ENCODE results near the gene HYOU1. TPM values are rescaled to one million over a fixed set of nuclear protein-coding genes. Genes with fewer than 3 reads are reported as not detected.
A peak's percentile ranks its signal among the peaks of the same experiment; 100 is the strongest.

HYOU1 gene
- polyA plus RNA-seq, 1 donor (not counting 4 experiments of a cell fraction or from before 2014, with no cell fraction given): 119 TPM

DNA sequence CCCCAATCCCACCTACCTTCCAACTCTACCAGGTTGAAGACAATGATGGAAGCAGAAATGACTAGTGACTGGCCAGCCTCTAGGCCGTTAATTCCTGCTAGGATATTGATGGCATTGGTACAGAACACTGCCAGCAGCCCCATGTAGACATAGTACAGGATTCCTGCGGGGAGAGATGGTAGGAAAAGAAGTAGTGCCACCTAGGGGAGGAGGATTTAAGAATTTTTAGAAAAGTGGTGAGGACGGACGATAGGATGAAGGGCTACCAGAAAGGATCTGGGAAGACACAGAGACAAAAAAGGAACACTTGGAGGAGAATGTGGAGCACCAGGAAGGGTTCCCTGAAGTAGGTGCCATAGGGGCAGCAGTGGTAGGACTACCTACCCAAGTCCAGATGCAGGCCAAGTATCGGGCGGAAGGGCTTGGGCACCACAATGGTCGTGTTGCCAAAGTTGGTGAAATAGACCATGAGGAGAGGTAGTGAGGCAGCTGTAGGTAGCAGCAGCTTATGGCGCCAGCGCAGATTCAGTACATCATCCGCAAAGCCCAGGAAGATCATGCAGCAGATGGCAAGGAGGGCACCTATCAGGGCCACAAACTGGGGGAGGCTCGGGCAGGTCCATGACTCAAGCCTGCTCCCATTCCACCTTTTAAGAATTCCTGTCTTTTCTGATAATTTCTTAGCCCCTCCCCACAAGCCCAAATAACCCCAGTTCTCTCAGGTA lies 43.4 kb upstream of the HYOU1 start:
- H3K4me1 ChIP-seq (ENCODE audit: control insufficient read depth, extremely low read depth, insufficient read depth, low read length): peaks cover 26% of the 10 kb centered on the region
- H3K9ac ChIP-seq (ENCODE audit: control insufficient read depth, extremely low read depth, insufficient read depth, low read length): peak overlapping the region; percentile 91
- peaks cover 20% of the 10 kb centered on the region for H3K79me2 ChIP-seq (ENCODE audit: control insufficient read depth, insufficient read depth, low read length)
- peak; percentile 36 for FAIRE-seq
- H3K4me3 ChIP-seq (ENCODE audit: control insufficient read depth in 2 of 3, extremely low read depth in 1 of 3, insufficient read depth in 2 of 3, low read depth in 1 of 3, low read length in 3 of 3): peak overlapping the region; percentile 82 to 86 (median 86)
- TF ChIP-seq EZH2 (IDR thresholded peaks at IDR 0.05; ENCODE audit: low read length): no peak
- TF ChIP-seq, protein P1, sequence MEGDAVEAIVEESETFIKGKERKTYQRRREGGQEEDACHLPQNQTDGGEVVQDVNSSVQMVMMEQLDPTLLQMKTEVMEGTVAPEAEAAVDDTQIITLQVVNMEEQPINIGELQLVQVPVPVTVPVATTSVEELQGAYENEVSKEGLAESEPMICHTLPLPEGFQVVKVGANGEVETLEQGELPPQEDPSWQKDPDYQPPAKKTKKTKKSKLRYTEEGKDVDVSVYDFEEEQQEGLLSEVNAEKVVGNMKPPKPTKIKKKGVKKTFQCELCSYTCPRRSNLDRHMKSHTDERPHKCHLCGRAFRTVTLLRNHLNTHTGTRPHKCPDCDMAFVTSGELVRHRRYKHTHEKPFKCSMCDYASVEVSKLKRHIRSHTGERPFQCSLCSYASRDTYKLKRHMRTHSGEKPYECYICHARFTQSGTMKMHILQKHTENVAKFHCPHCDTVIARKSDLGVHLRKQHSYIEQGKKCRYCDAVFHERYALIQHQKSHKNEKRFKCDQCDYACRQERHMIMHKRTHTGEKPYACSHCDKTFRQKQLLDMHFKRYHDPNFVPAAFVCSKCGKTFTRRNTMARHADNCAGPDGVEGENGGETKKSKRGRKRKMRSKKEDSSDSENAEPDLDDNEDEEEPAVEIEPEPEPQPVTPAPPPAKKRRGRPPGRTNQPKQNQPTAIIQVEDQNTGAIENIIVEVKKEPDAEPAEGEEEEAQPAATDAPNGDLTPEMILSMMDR (optimal IDR thresholded peaks at IDR 0.05 in 1 of 3, IDR thresholded peaks at IDR 0.05 in 1 of 3, conservative IDR thresholded peaks at IDR 0.05 in 1 of 3; ENCODE audit: extremely low read depth in 1 of 3, insufficient read depth in 2 of 3, low read length in 3 of 3): peak; percentile 44 to 61 (median 55)
- H4K20me1 ChIP-seq (ENCODE audit: control insufficient read depth, extremely low read depth, insufficient read depth, low read length): no peaks in the 10 kb centered on the region
- H3K4me2 ChIP-seq (ENCODE audit: control insufficient read depth, extremely low read depth, insufficient read depth, low read depth, low read length): peak overlapping the region; percentile 97
- H3K27me3 ChIP-seq (ENCODE audit: control insufficient read depth, extremely low read depth, insufficient read depth, low read length): no peaks in the 10 kb centered on the region
- peak overlapping the region; percentile 99 for H3K27ac ChIP-seq (ENCODE audit: control insufficient read depth, insufficient read depth, low read length)
- H2AFZ ChIP-seq (ENCODE audit: control insufficient read depth, low read length): peak overlapping the region; percentile 67
- H3K9me3 ChIP-seq (ENCODE audit: control insufficient read depth, low read depth, low read length): no peaks in the 10 kb centered on the region
- H3K36me3 ChIP-seq (ENCODE audit: control insufficient read depth in 2 of 2, extremely low read depth in 1 of 2, insufficient read depth in 2 of 2, low read length in 2 of 2): peaks cover 12 to 22% of the 10 kb centered on the region in 2 experiments
- dilution Hi-C loops (cut with MboI; ENCODE audit: extremely low pct_ligation_motif_present, low sequenced_read_pairs): no loop called here
- no peaks in the 10 kb centered on the region for H3K9me1 ChIP-seq (ENCODE audit: control insufficient read depth, extremely low read depth, insufficient read depth, low read length)
- no peak for DNase-seq (ENCODE audit: low read depth, low spot score)

DNA sequence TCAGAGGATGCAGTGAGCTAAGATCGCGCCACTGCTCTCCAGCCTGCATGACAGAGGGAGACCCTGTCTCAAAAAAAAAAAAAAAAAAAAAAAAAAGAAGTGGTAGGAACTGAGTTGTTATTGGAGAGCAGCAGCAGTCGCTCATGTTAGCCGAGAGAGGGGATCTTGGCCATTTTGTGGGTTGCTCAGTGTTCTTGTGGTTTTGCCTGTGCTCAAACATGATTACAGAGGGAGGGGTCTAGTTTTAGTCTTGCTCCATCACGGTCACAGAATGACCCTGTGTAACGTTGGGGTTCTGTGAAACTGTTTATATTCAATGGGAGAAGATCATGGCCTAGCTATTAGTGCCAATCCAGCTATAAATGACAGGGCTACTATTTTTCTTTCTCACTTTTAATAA lies 42.7 kb upstream of the HYOU1 start:
- Histone ChIP-seq H3K27ac (ENCODE audit: control insufficient read depth, insufficient read depth, low read length) (no peak overlapping the region), H3K36me3 (ENCODE audit: control insufficient read depth in 2 of 2, extremely low read depth in 1 of 2, insufficient read depth in 2 of 2, low read length in 2 of 2) (peaks cover 12 to 22% of the 10 kb centered on the region in 2 experiments), H2AFZ (ENCODE audit: control insufficient read depth, low read length) (no peak overlapping the region), H3K27me3 (ENCODE audit: control insufficient read depth, extremely low read depth, insufficient read depth, low read length) (no peaks in the 10 kb centered on the region), H3K9me1 (ENCODE audit: control insufficient read depth, extremely low read depth, insufficient read depth, low read length) (no peaks in the 10 kb centered on the region), H3K4me1 (ENCODE audit: control insufficient read depth, extremely low read depth, insufficient read depth, low read length) (peaks cover 26% of the 10 kb centered on the region), H3K4me3 (ENCODE audit: control insufficient read depth in 2 of 3, extremely low read depth in 1 of 3, insufficient read depth in 2 of 3, low read depth in 1 of 3, low read length in 3 of 3) (peak overlapping the region in 1 of 3 experiments; percentile 86), H3K9ac (ENCODE audit: control insufficient read depth, extremely low read depth, insufficient read depth, low read length) (no peak overlapping the region), H4K20me1 (ENCODE audit: control insufficient read depth, extremely low read depth, insufficient read depth, low read length) (no peaks in the 10 kb centered on the region), H3K9me3 (ENCODE audit: control insufficient read depth, low read depth, low read length) (no peaks in the 10 kb centered on the region), H3K79me2 (ENCODE audit: control insufficient read depth, insufficient read depth, low read length) (peaks cover 26% of the 10 kb centered on the region), H3K4me2 (ENCODE audit: control insufficient read depth, extremely low read depth, insufficient read depth, low read depth, low read length) (peak overlapping the region; percentile 97)
- FAIRE-seq: no peak
- dilution Hi-C loops (cut with MboI; ENCODE audit: extremely low pct_ligation_motif_present, low sequenced_read_pairs): no loop called here
- no peak for DNase-seq (ENCODE audit: low read depth, low spot score)
- TF ChIP-seq, protein P1 (optimal IDR thresholded peaks at IDR 0.05 in 1 of 3, IDR thresholded peaks at IDR 0.05 in 1 of 3, conservative IDR thresholded peaks at IDR 0.05 in 1 of 3; ENCODE audit: extremely low read depth in 1 of 3, insufficient read depth in 2 of 3, low read length in 3 of 3): no peak
